HCT116 (cell line): ENCODE data around the gene DMXL2. TPM values are rescaled to one million over a fixed set of nuclear protein-coding genes. Genes with fewer than 3 reads are reported as not detected.
A peak's percentile ranks its signal among the peaks of the same experiment; 100 is the strongest.

ENCODE experiments used
- ATAC-seq: fragments of 200-7000 bp; cut with Tn5 transposase; 2 replicates; pipeline ENCODE4 v1.9.1; 2020; ENCODE audit warnings: mild to moderate bottlenecking, moderate library complexity
- BruUV-seq: library from RNA; stranded (reverse); fragments of 400-500 nt; replicated peaks from 2 replicates; lab custom pipeline; 2021; lab: Mats Ljungman, UMichigan
- CTCF ChIA-PET: fragments of 300-600 bp; sonication (Branson Sonifier 250); formaldehyde crosslinking; loops from one replicate; lab custom pipeline; 2021; ENCODE audit warnings: antibody characterized with exemption; lab: Charles Lee
- POLR2A ChIA-PET: fragments of 300-600, 350-600 bp; sonication (Branson Sonifier 250); formaldehyde crosslinking; loops from one replicate; lab custom pipeline; 2021; ENCODE audit warnings: antibody characterized with exemption; lab: Charles Lee
- RAD21 ChIA-PET, 2 experiments: fragments of 300-600 bp; sonication (Branson Sonifier 250); formaldehyde crosslinking; loops; one replicate each; lab custom pipeline; 2023; ENCODE audit warnings: low total read pairs in 2 of 2; ENCODE audit not compliant: uncharacterized antibody in 2 of 2, unreplicated experiment in 2 of 2, low non-redundant PET in 1 of 2; lab: Charles Lee
- DNase-seq: peaks from one replicate; pipeline ENCODE4 v3.0.0-alpha.2; 2010; ENCODE audit warnings: low read depth, low spot score
- H2AFZ ChIP-seq: fragments of 200-600 bp; shearing (Covaris generic), sonication (generic); 2 replicates; pipeline ENCODE4 v1.6.1; 2017; ENCODE audit warnings: low read depth, mixed run types, mixed read lengths, antibody characterized with exemption, low read length; ENCODE audit not compliant: poor library complexity, severe bottlenecking
- H3K27ac ChIP-seq: 2 replicates; pipeline ENCODE4 v1.5.1; 2012; ENCODE audit warnings: low read depth, low read length
- H3K27me3 ChIP-seq: fragments of 200-600 bp; sonication (generic); 2 replicates; pipeline ENCODE4 v1.6.1; 2016; ENCODE audit warnings: mixed run types, low read length, mixed read lengths; ENCODE audit not compliant: insufficient read depth
- H3K36me3 ChIP-seq, 2 experiments: fragments of 200-500 bp in 1 of 2; fragments of 200-600 bp in 1 of 2; sonication (Bioruptor generic) in 1 of 2; sonication (generic) in 1 of 2; 2 replicates each; pipeline versions ENCODE4 v1.5.1 to v1.6.1; 2014 to 2016; ENCODE audit warnings: low read length in 2 of 2, inconsistent platforms in 1 of 2, mixed read lengths in 1 of 2, mixed run types in 1 of 2; ENCODE audit not compliant: insufficient read depth in 2 of 2, control insufficient read depth in 1 of 2
- H3K4me1 ChIP-seq, 2 experiments: fragments of 200-600 bp in 1 of 2; sonication (generic) in 1 of 2; 2 replicates each; pipeline versions ENCODE4 v1.5.1 to v1.6.1; 2012 to 2017; ENCODE audit warnings: low read length in 2 of 2, inconsistent platforms in 1 of 2, mild to moderate bottlenecking in 1 of 2, mixed read lengths in 1 of 2, mixed run types in 1 of 2, moderate library complexity in 1 of 2; ENCODE audit not compliant: insufficient read depth in 2 of 2, control insufficient read depth in 1 of 2
- H3K4me2 ChIP-seq: fragments of 200-600 bp; sonication (generic); 2 replicates; pipeline ENCODE4 v1.6.1; 2017; ENCODE audit warnings: mixed run types, low read length, mixed read lengths
- H3K4me3 ChIP-seq, 2 experiments: fragments of 200-600 bp in 1 of 2; sonication (generic) in 1 of 2; replicated peaks in 1 of 2; 2 replicates each; pipeline ENCODE4 v1.5.1; 2011 to 2016; ENCODE audit warnings: low read length in 2 of 2, control low read depth in 1 of 2, low read depth in 1 of 2, mild to moderate bottlenecking in 1 of 2, mixed read lengths in 1 of 2, mixed run types in 1 of 2
- H3K79me2 ChIP-seq: fragments of 200-600 bp; sonication (generic); 2 replicates; pipeline ENCODE4 v1.6.1; 2017; ENCODE audit warnings: mild to moderate bottlenecking, mixed run types, low read length, moderate library complexity, mixed read lengths; ENCODE audit not compliant: insufficient read depth
- H3K9ac ChIP-seq: fragments of 200-600 bp; sonication (generic); 2 replicates; pipeline ENCODE4 v1.6.1; 2016; ENCODE audit warnings: low read length, mixed read lengths
- H3K9me2 ChIP-seq: fragments of 200-600 bp; sonication (generic), shearing (Covaris generic); 2 replicates; pipeline ENCODE4 v1.6.1; 2017; ENCODE audit warnings: mixed run types, mild to moderate bottlenecking, moderate library complexity; ENCODE audit not compliant: insufficient read depth
- H3K9me3 ChIP-seq, 2 experiments: fragments of 200-500 bp in 1 of 2; fragments of 200-600 bp in 1 of 2; sonication (Bioruptor generic) in 1 of 2; sonication (generic) in 1 of 2; 2 replicates each; pipeline ENCODE4 v1.6.1; 2014 to 2017; ENCODE audit warnings: low read length in 2 of 2, mixed read lengths in 2 of 2, inconsistent platforms in 1 of 2, low read depth in 1 of 2, mild to moderate bottlenecking in 1 of 2, mixed run types in 1 of 2, moderate library complexity in 1 of 2; ENCODE audit not compliant: control insufficient read depth in 1 of 2, insufficient read depth in 1 of 2
- H4K20me1 ChIP-seq: fragments of 200-600 bp; sonication (generic), shearing (Covaris generic); 2 replicates; pipeline ENCODE4 v1.6.1; 2017; ENCODE audit warnings: mixed run types, mild to moderate bottlenecking, moderate library complexity; ENCODE audit not compliant: insufficient read depth
- CTCF ChIP-seq, 3 experiments: fragments of 200-600 bp in 1 of 3; sonication (generic) in 1 of 3; IDR thresholded peaks in 2 of 3; conservative IDR thresholded peaks in 1 of 3; 2 replicates each; pipeline ENCODE4 v1.5.1; 2012 to 2017; ENCODE audit warnings: low read depth in 2 of 3, low read length in 2 of 3, antibody characterized with exemption in 1 of 3, borderline replicate concordance in 1 of 3, control low read depth in 1 of 3, mild to moderate bottlenecking in 1 of 3, mixed read lengths in 1 of 3, mixed run types in 1 of 3, moderate library complexity in 1 of 3; ENCODE audit not compliant: insufficient read depth in 1 of 3
- ELF1 ChIP-seq: IDR thresholded peaks from 2 replicates; pipeline ENCODE4 v1.6.1; 2012; ENCODE audit warnings: low read depth, borderline replicate concordance
- EZH2 ChIP-seq: fragments of 200-600 bp; sonication (generic); IDR thresholded peaks from 2 replicates; pipeline ENCODE4 v1.6.1; 2017; ENCODE audit warnings: antibody characterized with exemption, mixed run types
- FOSL1 ChIP-seq: IDR thresholded peaks from 2 replicates; pipeline ENCODE4 v1.6.1; 2012; ENCODE audit warnings: low read depth
- POLR2A ChIP-seq: IDR thresholded peaks from 2 replicates; pipeline ENCODE4 v1.7.0; 2011; ENCODE audit warnings: borderline replicate concordance; ENCODE audit not compliant: insufficient read depth, insufficient read length; ENCODE audit errors: extremely low read depth
- POLR2AphosphoS5 ChIP-seq: IDR thresholded peaks from 2 replicates; pipeline ENCODE4 v1.6.1; 2011; ENCODE audit warnings: mild to moderate bottlenecking, low read depth, low read length, moderate library complexity
- RAD21 ChIP-seq: IDR thresholded peaks from 2 replicates; pipeline ENCODE4 v1.6.1; 2012; ENCODE audit warnings: low read depth, mild to moderate bottlenecking
- SP1 ChIP-seq: IDR thresholded peaks from 2 replicates; pipeline ENCODE4 v1.6.1; 2012; ENCODE audit warnings: low read depth
- SRF ChIP-seq: IDR thresholded peaks from 2 replicates; pipeline ENCODE4 v1.6.1; 2012; ENCODE audit warnings: low read depth
- ZBTB33 ChIP-seq: IDR thresholded peaks from 2 replicates; pipeline ENCODE4 v1.6.1; 2011; ENCODE audit warnings: mild to moderate bottlenecking, low read length, moderate library complexity; ENCODE audit not compliant: insufficient replicate concordance; ENCODE audit errors: extremely low read depth
- ZNF274 ChIP-seq: fragments of 200-500 bp; sonication (Bioruptor generic); IDR thresholded peaks from 2 replicates; pipeline ENCODE4 v1.6.1; 2014; ENCODE audit warnings: mild to moderate bottlenecking, low read depth, low read length, inconsistent platforms
- intact Hi-C: fragments of 100-400 bp; cut with micrococcal nuclease; formaldehyde crosslinking; loops from 2 replicates; pipeline ENCODE4 v1.10.0; 2022
- total RNA-seq: library from RNA; stranded (reverse); gene quantifications from one replicate; pipeline ENCODE4 v1.2.1, GENCODE V29; 2021; ENCODE audit not compliant: unreplicated experiment

Gene DMXL2
- total RNA-seq, 1 experiment from 2014 or later = 21.5 TPM

GRCh38 chr15:51600114-51600513 lies 22.5 kb downstream of the DMXL2 start (continued):
- TF ChIP-seq ZNF274 = no peak
- 0 out of 2 replicates have a peak, but pooled peaks have one; percentile 37 for TF ChIP-seq POLR2AphosphoS5
- TF ChIP-seq, all 23 proteins: peak for 9

- H3K4me2 ChIP-seq = no peak overlapping the region
- H3K36me3 ChIP-seq = no peaks in the 10 kb centered on the region
- H3K9me2 ChIP-seq = no peaks in the 10 kb centered on the region
- ChIA-PET RAD21 (no interaction called here), CTCF (no interaction called here), POLR2A (no interaction called here)
- no peaks in the 10 kb centered on the region for H3K27me3 ChIP-seq
- peaks cover 4% of the 10 kb centered on the region for H3K79me2 ChIP-seq
- H3K27ac ChIP-seq = no peak overlapping the region
- no peak overlapping the region for H3K9ac ChIP-seq
- TF ChIP-seq POLR2A = no peak
- TF ChIP-seq SP1 = no peak
- no peak for TF ChIP-seq RAD21
- TF ChIP-seq ELF1 = no peak
- no peak for TF ChIP-seq EZH2
- TF ChIP-seq SRF = no peak
- no peak for TF ChIP-seq ZBTB33
- no peak for TF ChIP-seq FOSL1
- no peak for TF ChIP-seq CTCF (IDR thresholded peaks at IDR 0.05 in 2 of 3, conservative IDR thresholded peaks at IDR 0.05 in 1 of 3; ENCODE audit: borderline replicate concordance in 1 of 3, insufficient read depth in 1 of 3, low read depth in 2 of 3, low read length in 2 of 3)
- H3K4me3 ChIP-seq = no peak overlapping the region
- DNase-seq (no peak), ATAC-seq (no peak)
- BruUV-seq = no TSS peak
- no peaks in the 10 kb centered on the region for H3K9me3 ChIP-seq
- H4K20me1 ChIP-seq = no peaks in the 10 kb centered on the region
- H2AFZ ChIP-seq = no peak overlapping the region
- intact Hi-C loops = no loop called here
- no peaks in the 10 kb centered on the region for H3K4me1 ChIP-seq
These were observed 32.5 kb downstream of the DMXL2 start for GRCh38 chr15:51589881-51590568.
